H1 (cell line): Measurements from ENCODE around the gene THADA. TPM values are rescaled to one million over a fixed set of nuclear protein-coding genes. Genes with fewer than 3 reads are reported as not detected.

Experiments
- ASH2L ChIP-seq: fragments of 200-600, 300-600 bp; sonication (generic); IDR thresholded peaks from one replicate; pipeline ENCODE4 v1.7.1; 2017; ENCODE audit warnings: low read length
- ATF2 ChIP-seq: IDR thresholded peaks from 2 replicates; pipeline ENCODE4 v1.6.1; 2012; ENCODE audit warnings: low read length, inconsistent platforms
- BACH1 ChIP-seq: IDR thresholded peaks from 2 replicates; pipeline ENCODE4 v1.6.1; 2012; ENCODE audit warnings: low read length, improper control_type of control experiment
- CHD2 ChIP-seq: IDR thresholded peaks from 2 replicates; pipeline ENCODE4 v1.6.1; 2012; ENCODE audit warnings: low read length, improper control_type of control experiment
- CHD7 ChIP-seq: fragments of 300-600 bp; sonication (generic); IDR thresholded peaks from 2 replicates; pipeline ENCODE4 v1.7.1; 2012; ENCODE audit warnings: low read length, moderate library complexity, mild to moderate bottlenecking, inconsistent platforms; ENCODE audit not compliant: insufficient replicate concordance
- CREB1 ChIP-seq: IDR thresholded peaks from 2 replicates; pipeline ENCODE4 v1.6.1; 2012; ENCODE audit warnings: inconsistent platforms
- RNF2 ChIP-seq: fragments of 200-900, 300-1000 bp; sonication (generic); IDR thresholded peaks from 2 replicates; pipeline ENCODE4 v1.7.1; 2016; ENCODE audit warnings: borderline replicate concordance, low read depth, mild to moderate bottlenecking, antibody characterized with exemption, low read length; ENCODE audit not compliant: poor library complexity, severe bottlenecking; ENCODE audit errors: missing control alignments
- SAP30 ChIP-seq: fragments of 300-600 bp; sonication (generic); IDR thresholded peaks from 2 replicates; pipeline ENCODE4 v1.7.1; 2012; ENCODE audit warnings: low read length, moderate library complexity, mild to moderate bottlenecking, inconsistent platforms; ENCODE audit not compliant: insufficient read depth, insufficient replicate concordance
- polyA plus RNA-seq, 7 experiments: library from polyadenylated mRNA; depleted of rRNA in 3 of 7; stranded (reverse) in 5 of 7; unstranded in 2 of 7; fragments of >200 nt in 5 of 7; fragments of 200-250 nt in 2 of 7; gene quantifications; 1 replicate in 5 of 7; 2 replicates in 1 of 7; 4 replicates in 1 of 7; pipeline versions ENCODE4 v1.2.1 to v1.2.3, GENCODE V29; 2011 to 2013; ENCODE audit warnings: missing spikeins in 2 of 7, mixed read lengths in 2 of 7
- total RNA-seq: library from RNA; stranded (reverse); fragmentation: NEBNext Ultra II Directional; extraction: Animal tissue kit (Norgen Biotek cat#: 25700); gene quantifications from 2 replicates; pipeline ENCODE4 v1.2.1, GENCODE V29; 2021

Gene THADA
- total and polyA plus RNA-seq, 2 of the 8 experiments (the other 6 are each of a cell fraction or from before 2014, with no cell fraction given): 22.4 to 26.8 TPM

- TF ChIP-seq CHD7: no peak
- no peak for TF ChIP-seq CHD2
- no peak for TF ChIP-seq ASH2L
- no peak for TF ChIP-seq SAP30
- TF ChIP-seq BACH1: no peak
- TF ChIP-seq RNF2: no peak
- TF ChIP-seq ATF2: no peak
- no peak for TF ChIP-seq CREB1
Measured at GRCh38 chr2:43389581-43390466, 206.0 kb downstream of the THADA start (continued).
